IPS-15b (cell line): ENCODE measurements around the gene LORICRIN.

Experiments used
- H3K27me3 ChIP-seq: one replicate; pipeline ENCODE4 v1.6.1; 2013; ENCODE audit warnings: low read length; ENCODE audit not compliant: control insufficient read depth, insufficient read depth
- H3K36me3 ChIP-seq: one replicate; pipeline ENCODE4 v1.6.1; 2013; ENCODE audit warnings: low read length; ENCODE audit not compliant: control insufficient read depth, insufficient read depth
- H3K4me1 ChIP-seq: one replicate; pipeline ENCODE4 v1.6.1; 2013; ENCODE audit warnings: mild to moderate bottlenecking, low read length; ENCODE audit not compliant: control insufficient read depth, insufficient read depth
- H3K4me3 ChIP-seq: one replicate; pipeline ENCODE4 v1.5.1; 2013; ENCODE audit warnings: low read depth, low read length
- H3K9ac ChIP-seq: one replicate; pipeline ENCODE4 v1.6.1; 2013; ENCODE audit warnings: low read depth, mild to moderate bottlenecking, low read length
- H3K9me3 ChIP-seq: one replicate; pipeline ENCODE4 v1.6.1; 2013; ENCODE audit warnings: mild to moderate bottlenecking, low read length; ENCODE audit not compliant: control insufficient read depth, insufficient read depth

Gene LORICRIN

DNA sequence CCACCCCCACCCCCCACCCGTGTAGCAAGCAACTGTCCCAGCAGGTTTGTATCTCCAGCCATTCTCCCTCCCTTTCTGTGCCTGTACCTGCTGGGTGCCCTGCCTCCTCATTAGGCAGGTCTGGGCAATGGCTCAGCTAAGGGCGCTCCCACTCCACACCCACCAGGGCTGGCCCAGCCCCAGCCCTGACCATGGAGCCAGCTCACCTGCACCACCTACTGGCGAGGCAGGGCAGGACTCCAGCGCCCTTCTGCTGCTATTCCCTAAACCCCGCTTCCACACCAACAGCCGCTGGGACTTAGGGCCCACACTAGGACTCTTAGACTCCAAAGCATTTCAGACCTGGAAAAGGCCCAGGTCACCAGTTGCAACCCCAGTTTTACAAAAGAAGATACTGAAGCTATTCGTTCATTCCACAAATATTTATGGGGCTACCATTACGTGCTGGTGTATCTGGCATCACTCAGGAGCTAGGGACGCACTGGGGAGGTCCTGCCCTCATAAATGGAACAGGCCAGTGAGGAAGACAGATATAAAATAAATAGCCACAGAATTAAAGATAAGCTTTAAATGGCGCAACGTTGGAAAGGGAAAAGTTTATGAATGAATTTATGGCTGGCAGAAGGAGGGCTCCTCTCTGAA, 29.3 kb downstream of the LORICRIN start:
- no peaks in the 10 kb centered on the region for H3K9me3 ChIP-seq
- H3K4me1 ChIP-seq: peaks cover 2% of the 10 kb centered on the region
- peaks cover 8% of the 10 kb centered on the region for H3K27me3 ChIP-seq
- H3K36me3 ChIP-seq: no peaks in the 10 kb centered on the region
- H3K4me3 ChIP-seq: no peak overlapping the region
- no peak overlapping the region for H3K9ac ChIP-seq

DNA sequence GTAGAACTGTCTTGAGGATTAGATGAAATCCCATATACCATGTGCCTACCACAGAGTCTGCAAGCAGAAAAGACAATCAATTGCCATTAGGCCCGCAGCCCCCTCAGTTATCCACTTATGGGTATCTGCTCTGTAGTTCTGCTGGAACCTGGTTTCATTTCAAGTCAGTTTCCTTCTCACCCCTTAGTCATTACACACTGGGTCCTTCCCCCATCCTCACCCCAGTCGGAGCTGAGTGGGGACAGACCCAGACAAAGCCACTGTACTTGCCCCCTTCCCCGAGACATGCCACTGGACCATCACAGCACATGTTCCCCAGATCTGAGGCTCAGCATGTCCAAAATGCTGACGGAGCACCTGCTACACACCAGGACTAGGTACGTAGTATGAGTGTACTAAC, 32.0 kb downstream of the LORICRIN start:
- no peaks in the 10 kb centered on the region for H3K36me3 ChIP-seq
- no peaks in the 10 kb centered on the region for H3K9me3 ChIP-seq
- peaks cover 2% of the 10 kb centered on the region for H3K4me1 ChIP-seq
- H3K27me3 ChIP-seq: peaks cover 8% of the 10 kb centered on the region
- no peak overlapping the region for H3K4me3 ChIP-seq
- no peak overlapping the region for H3K9ac ChIP-seq

DNA sequence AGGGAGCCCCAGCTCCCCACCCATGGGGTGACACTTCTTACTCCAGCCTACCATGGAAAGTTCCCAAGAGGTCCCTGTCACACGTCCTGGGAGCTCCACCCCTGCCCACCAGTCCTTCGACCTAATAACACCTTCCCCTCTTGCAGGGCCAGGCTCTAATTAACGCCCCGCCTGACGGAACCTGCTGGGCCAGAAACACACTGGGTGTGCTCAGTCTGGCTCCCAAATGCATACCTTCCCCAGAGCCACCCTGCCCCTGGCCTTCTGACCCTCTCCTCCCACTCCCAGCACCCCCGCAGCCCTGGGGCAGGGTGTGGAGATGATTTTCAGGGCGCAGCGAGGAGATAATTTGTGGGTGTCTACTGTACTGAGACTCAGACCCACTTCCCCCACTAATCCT, 32.7 kb downstream of the LORICRIN start:
- no peak overlapping the region for H3K9ac ChIP-seq
- H3K9me3 ChIP-seq: no peaks in the 10 kb centered on the region
- H3K4me1 ChIP-seq: peaks cover 2% of the 10 kb centered on the region
- H3K4me3 ChIP-seq: no peak overlapping the region
- no peaks in the 10 kb centered on the region for H3K36me3 ChIP-seq
- peaks cover 8% of the 10 kb centered on the region for H3K27me3 ChIP-seq

DNA sequence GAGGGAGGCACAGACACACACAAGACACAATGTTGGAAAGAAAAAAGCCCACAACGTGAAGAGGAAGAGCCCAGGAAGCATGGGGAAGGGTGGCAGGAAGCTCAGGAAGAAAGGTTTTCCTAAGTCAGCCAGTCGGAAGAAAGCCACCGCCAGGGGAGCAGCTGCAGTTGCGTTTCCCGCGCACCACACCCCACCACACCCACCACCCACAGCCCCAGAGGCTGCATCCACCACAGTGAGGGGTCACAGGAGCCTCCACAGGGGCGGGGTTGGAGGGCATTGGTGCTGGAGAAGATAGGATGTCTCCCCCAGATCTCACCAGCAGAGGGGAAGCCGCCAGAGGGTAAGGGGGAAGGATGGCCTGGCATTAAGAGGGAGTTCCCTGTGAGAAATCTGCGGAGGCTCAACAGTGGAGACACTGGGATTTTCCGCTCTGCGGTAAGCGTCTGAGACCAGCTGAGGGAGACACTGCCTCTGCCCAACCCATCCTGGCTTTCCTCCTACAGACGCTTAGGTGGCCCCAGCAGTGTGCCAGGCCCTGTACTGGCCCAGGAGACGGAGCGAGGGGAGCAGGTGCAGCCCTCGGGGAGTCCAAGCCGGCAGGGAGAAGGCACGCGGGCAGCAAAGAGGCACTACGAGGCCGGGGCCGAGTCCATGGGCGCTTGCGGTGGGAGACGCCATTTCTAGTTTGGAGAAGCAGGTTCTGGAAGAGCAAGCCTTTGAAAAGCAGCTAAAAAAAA, 33.4 kb downstream of the LORICRIN start:
- H3K4me3 ChIP-seq: no peak overlapping the region
- H3K36me3 ChIP-seq: no peaks in the 10 kb centered on the region
- H3K27me3 ChIP-seq: peaks cover 8% of the 10 kb centered on the region
- no peak overlapping the region for H3K9ac ChIP-seq
- no peaks in the 10 kb centered on the region for H3K9me3 ChIP-seq
- H3K4me1 ChIP-seq: peaks cover 2% of the 10 kb centered on the region

DNA sequence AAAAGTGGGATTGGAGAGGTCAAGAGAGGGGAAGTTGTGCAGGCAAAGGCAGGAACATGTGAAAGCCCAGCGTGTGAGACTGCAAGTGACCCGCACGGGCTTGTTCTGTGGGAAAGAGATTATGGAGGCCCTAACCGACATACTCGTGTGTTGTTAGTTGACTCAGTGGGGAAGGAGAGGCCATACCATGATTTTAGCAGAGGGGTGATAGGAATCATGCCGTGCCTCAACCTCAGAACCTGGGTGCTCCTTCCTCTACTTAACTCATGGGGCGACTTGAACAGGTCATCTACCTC, 33.9 kb downstream of the LORICRIN start:
- Histone ChIP-seq H3K4me3 (no peak overlapping the region), H3K27me3 (peaks cover 8% of the 10 kb centered on the region), H3K36me3 (no peaks in the 10 kb centered on the region), H3K9me3 (no peaks in the 10 kb centered on the region), H3K9ac (no peak overlapping the region), H3K4me1 (peaks cover under 1% of the 10 kb centered on the region)

DNA sequence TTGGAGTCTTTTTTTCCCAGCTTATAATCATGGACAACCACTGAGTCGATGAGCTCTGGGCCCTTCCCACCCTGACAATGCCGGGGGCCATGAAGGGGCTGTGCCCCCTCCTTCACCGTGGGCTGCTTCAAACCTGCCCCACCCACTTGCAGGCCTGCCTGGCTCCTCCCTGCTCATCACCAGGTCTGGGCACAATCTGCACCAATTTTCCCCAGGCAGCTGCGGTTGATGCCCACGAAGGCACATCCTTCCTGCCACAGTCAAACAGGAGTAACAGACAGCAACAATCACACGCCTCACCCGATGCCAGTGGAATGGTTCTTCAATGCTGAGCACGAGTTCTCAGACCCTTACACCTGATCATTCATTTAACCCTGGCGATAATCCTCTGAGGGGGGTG, 34.4 kb downstream of the LORICRIN start:
- H3K36me3 ChIP-seq: no peaks in the 10 kb centered on the region
- no peak overlapping the region for H3K9ac ChIP-seq
- H3K27me3 ChIP-seq: peaks cover 8% of the 10 kb centered on the region
- no peaks in the 10 kb centered on the region for H3K9me3 ChIP-seq
- no peaks in the 10 kb centered on the region for H3K4me1 ChIP-seq
- no peak overlapping the region for H3K4me3 ChIP-seq

DNA sequence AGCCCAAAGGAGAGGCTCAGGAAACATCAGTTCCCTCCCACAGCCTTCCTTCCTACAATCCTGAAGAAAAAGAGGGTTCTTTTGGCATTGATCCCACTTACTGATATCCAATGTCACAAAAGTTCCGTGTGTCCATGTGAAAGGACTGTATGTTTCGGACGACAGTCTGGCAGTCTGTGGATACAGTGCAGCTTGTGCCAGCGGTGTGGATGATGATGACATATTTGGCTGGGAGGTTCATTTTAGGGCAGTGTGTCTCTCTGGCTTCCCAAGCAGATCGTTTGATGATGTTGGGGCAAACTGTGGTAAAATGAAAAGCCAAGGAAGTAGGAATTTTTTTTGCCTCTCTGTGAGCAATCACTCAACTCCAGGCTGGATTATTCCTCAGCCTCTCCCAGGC, 42.8 kb downstream of the LORICRIN start:
- Histone ChIP-seq H3K27me3 (peaks cover 3% of the 10 kb centered on the region), H3K4me1 (peaks cover 3% of the 10 kb centered on the region), H3K4me3 (no peak overlapping the region), H3K9ac (no peak overlapping the region), H3K9me3 (no peaks in the 10 kb centered on the region), H3K36me3 (no peaks in the 10 kb centered on the region)

DNA sequence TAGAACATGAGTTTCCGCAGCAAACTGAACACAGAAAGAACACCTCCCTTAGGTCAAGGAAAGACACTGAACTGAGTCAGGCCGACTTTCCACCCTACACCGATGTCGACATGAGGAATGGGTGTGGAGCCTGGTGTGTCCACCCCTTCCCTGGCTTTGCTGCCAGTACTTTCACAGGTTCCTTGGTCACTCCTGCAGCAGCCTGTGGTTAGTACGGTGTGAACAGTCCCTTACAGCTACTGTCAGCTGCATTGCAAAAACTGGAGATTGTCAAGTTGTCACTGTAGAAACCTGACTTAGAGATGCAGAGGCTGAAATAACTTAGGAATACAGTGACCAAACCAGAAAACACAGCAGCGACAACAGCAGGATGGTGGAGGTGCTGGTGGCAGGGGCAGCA, 46.2 kb downstream of the LORICRIN start:
- no peak overlapping the region for H3K4me3 ChIP-seq
- H3K9me3 ChIP-seq: no peaks in the 10 kb centered on the region
- no peak overlapping the region for H3K9ac ChIP-seq
- H3K36me3 ChIP-seq: no peaks in the 10 kb centered on the region
- peaks cover 3% of the 10 kb centered on the region for H3K4me1 ChIP-seq
- peaks cover 3% of the 10 kb centered on the region for H3K27me3 ChIP-seq

DNA sequence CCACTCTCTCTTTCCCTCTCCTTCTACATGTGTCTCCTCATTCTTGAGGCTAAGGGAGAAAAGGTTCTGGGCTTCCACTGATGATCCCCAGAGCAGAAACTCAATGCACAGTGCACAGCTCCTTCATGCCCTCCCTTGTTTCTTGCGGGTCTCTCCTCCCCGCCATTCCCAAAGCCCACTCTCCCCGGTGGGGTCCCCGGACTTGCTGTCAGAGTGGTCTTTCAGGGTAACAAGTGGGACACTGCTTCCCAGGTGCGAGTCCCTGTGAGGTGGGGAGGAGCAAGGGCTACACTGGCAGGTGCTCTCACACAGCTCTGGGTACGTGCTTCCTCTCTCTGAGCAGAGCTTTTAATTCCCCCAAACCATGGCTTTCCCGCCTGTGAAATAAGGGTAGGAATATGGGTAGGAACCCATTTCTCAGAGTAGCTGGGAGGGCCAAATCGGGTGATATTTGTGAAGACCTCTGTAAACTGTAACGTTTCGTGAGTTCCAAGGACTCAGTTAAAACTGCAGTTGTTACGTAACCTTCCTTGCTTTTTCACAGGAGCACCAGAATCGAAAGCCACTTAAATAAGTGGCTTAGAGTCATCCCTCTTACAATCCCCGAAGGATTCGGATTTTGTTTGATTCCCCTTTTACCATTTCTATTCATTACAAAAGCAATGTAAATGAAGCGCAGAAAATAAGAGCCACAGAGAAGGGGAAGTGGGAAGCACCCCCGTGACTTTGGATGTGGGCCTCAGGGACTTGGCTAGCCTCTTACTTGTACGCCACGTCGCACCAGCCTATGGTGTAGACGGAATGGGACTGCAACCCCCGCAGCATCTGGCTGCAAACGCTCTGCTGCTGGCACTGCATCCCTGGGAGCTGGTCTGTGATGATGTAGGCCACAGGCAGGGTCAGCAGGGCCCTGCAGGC, 47.1 kb downstream of the LORICRIN start:
- Histone ChIP-seq H3K9me3 (no peaks in the 10 kb centered on the region), H3K9ac (no peak overlapping the region), H3K4me3 (no peak overlapping the region), H3K36me3 (no peaks in the 10 kb centered on the region), H3K27me3 (peaks cover 3% of the 10 kb centered on the region), H3K4me1 (peaks cover 3% of the 10 kb centered on the region)

DNA sequence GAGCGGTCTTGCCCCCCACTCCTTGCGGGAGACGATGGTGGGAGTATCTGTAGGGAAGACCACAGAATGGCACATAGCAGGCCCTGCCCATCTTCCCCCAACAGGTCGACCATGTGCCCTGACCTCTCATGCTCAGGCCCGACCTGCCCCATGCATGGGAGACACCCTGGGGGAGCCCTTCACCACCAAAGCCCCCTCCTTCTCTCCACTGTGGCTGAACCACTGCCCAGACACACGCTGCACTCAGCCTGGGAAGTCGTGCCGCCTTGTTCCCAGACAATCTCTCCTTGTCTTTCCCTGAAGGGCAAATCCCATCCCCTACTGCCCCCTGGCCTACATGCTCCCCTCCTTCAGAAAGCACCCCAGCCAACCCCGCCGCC, 47.7 kb downstream of the LORICRIN start:
- no peak overlapping the region for H3K9ac ChIP-seq
- no peaks in the 10 kb centered on the region for H3K9me3 ChIP-seq
- no peak overlapping the region for H3K4me3 ChIP-seq
- peaks cover 3% of the 10 kb centered on the region for H3K4me1 ChIP-seq
- H3K36me3 ChIP-seq: no peaks in the 10 kb centered on the region
- no peaks in the 10 kb centered on the region for H3K27me3 ChIP-seq

DNA sequence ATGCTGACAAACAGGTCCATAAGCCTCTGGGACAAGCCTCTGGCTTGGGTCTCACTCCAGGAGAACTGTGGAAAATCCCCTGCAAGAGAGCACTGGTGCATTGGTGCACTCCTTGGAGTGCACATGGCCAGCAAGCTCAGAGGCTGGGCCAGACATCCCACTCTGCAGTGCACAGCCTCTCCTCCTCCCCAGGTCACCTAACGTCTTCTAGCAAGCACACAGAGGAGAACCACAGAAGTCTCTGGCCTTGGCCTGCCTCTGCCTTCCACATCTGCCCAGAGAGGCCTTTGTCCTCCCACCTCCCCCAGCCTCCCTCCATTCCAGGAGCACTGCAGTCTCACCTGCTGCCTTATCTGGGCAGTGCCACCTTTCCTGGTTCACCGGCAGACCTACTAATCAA, 49.1 kb downstream of the LORICRIN start:
- H3K36me3 ChIP-seq: no peaks in the 10 kb centered on the region
- H3K27me3 ChIP-seq: no peaks in the 10 kb centered on the region
- H3K9ac ChIP-seq: no peak overlapping the region
- H3K4me1 ChIP-seq: peaks cover 3% of the 10 kb centered on the region
- no peaks in the 10 kb centered on the region for H3K9me3 ChIP-seq
- no peak overlapping the region for H3K4me3 ChIP-seq

DNA sequence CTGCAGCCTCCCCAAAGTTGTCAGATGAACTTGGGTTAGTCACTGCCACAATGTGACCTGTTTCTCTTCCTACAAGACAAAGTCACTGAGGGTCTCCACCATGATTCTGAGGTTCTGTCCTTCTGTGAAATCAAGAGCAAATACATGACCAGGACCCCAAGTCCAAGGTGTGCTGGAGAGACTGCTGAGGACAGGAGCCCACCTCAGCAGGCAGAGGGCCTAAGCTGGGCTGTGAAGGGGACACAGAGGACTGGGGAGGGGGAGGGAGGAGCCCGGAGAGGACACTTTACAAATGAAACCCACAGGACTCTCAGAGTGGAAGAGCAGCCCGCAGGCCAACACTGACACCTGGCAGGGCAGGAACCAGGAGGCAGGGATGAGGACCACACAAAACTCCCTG, 50.0 kb downstream of the LORICRIN start:
- H3K36me3 ChIP-seq: no peaks in the 10 kb centered on the region
- peaks cover 3% of the 10 kb centered on the region for H3K4me1 ChIP-seq
- H3K27me3 ChIP-seq: no peaks in the 10 kb centered on the region
- H3K9ac ChIP-seq: no peak overlapping the region
- H3K4me3 ChIP-seq: no peak overlapping the region
- no peaks in the 10 kb centered on the region for H3K9me3 ChIP-seq
